Spleen (tissue), 11 donors: ENCODE results near the gene PCNX2. TPM values are rescaled to one million over a fixed set of nuclear protein-coding genes. Genes with fewer than 3 reads are reported as not detected.

Experiments used
- DNase-seq: peaks from one replicate; pipeline ENCODE4 v3.0.0-alpha.2; 2020
- H3K27ac ChIP-seq, 8 donors: fragments of 200-600 bp; sonication (generic) in 7 of 8; 1 replicate in 4 of 8; 2 replicates in 4 of 8; pipeline versions ENCODE4 v1.5.0 to v1.8.0; 2016 to 2021; ENCODE audit warnings: inconsistent platforms in 4 of 8, mild to moderate bottlenecking in 4 of 8, moderate library complexity in 1 of 8
- H3K27me3 ChIP-seq, 7 donors: fragments of 200-600 bp; sonication (generic) in 6 of 7; replicated peaks in 1 of 7; 1 replicate in 4 of 7; 2 replicates in 3 of 7; pipeline versions ENCODE4 v1.5.0 to v1.8.0; 2016 to 2021; ENCODE audit warnings: inconsistent platforms in 3 of 7, mild to moderate bottlenecking in 1 of 7
- H3K36me3 ChIP-seq, 6 donors: fragments of 200-600 bp; sonication (generic) in 5 of 6; 1 replicate in 4 of 6; 2 replicates in 2 of 6; pipeline versions ENCODE4 v1.5.0 to v1.8.0; 2016 to 2021; ENCODE audit warnings: inconsistent platforms in 2 of 6
- H3K4me1 ChIP-seq, 6 donors: fragments of 200-600 bp; sonication (generic) in 5 of 6; 1 replicate in 3 of 6; 2 replicates in 3 of 6; pipeline versions ENCODE4 v1.5.0 to v1.8.0; 2016 to 2021; ENCODE audit warnings: inconsistent platforms in 3 of 6
- H3K4me3 ChIP-seq, 8 donors: fragments of 200-600 bp; sonication (generic) in 7 of 8; 1 replicate in 4 of 8; 2 replicates in 4 of 8; pipeline versions ENCODE4 v1.5.0 to v1.8.0; 2016 to 2021; ENCODE audit warnings: inconsistent platforms in 4 of 8, mild to moderate bottlenecking in 4 of 8, moderate library complexity in 2 of 8
- H3K9me3 ChIP-seq, 8 donors: fragments of 200-600 bp; sonication (generic) in 7 of 8; 1 replicate in 4 of 8; 2 replicates in 4 of 8; pipeline versions ENCODE4 v1.5.0 to v1.8.0; 2016 to 2021; ENCODE audit warnings: inconsistent platforms in 4 of 8
- CTCF ChIP-seq, 11 experiments: fragments of 200-600 bp in 7 of 11; fragments of 450-650 bp in 4 of 11; sonication (generic) in 4 of 11; IDR thresholded peaks in 8 of 11; conservative IDR thresholded peaks in 3 of 11; 1 replicate in 7 of 11; 2 replicates in 4 of 11; pipeline versions ENCODE4 v1.4.0 to v1.8.0; 2016 to 2021; ENCODE audit warnings: antibody characterized with exemption in 11 of 11, inconsistent platforms in 4 of 11, mild to moderate bottlenecking in 1 of 11
- POLR2A ChIP-seq, 3 donors: fragments of 450-650 bp; IDR thresholded peaks; one replicate each; pipeline ENCODE4 v1.5.1; 2017; ENCODE audit warnings: antibody characterized with exemption in 3 of 3, mild to moderate bottlenecking in 1 of 3
- POLR2AphosphoS5 ChIP-seq, 3 donors: sonication (generic); formaldehyde crosslinking; IDR thresholded peaks; one replicate each; pipeline ENCODE4 v1.5.1; 2017; ENCODE audit warnings: antibody characterized with exemption in 3 of 3
- WGBS, 5 donors: extraction: QIAGEN DNeasy Blood & Tissue Kit in 3 of 5; methylation state at CpG; one replicate each; pipeline versions ENCODE4 v1.1.5 to v1.1.7; 2013 to 2018; 5-methylcytosine and 5-hydroxymethylcytosine counted together
- intact Hi-C: fragments of 100-400 bp; cut with DNase I; formaldehyde crosslinking; loops from one replicate; pipeline ENCODE4 v1.15.0; 2023; ENCODE audit warnings: low total_unique reads
- polyA plus RNA-seq, 3 donors: library from polyadenylated mRNA; stranded (reverse); fragments of 200-250 nt; gene quantifications; one replicate each; pipeline ENCODE4 v1.2.1, GENCODE V29; 2013
- total RNA-seq, 7 donors: library from RNA; depleted of rRNA in 3 of 7; stranded (reverse); fragments of >200 nt in 3 of 7; fragmentation: NEBNext Ultra II Directional in 4 of 7; extraction: Animal tissue kit (Norgen Biotek cat#: 25700) in 4 of 7; gene quantifications; one replicate each; pipeline versions ENCODE4 v1.1.0 to v1.2.1, GENCODE V29; 2016 to 2021
- donor health status: healthy with polysubstance abuse.
- donor health status: DM: no; HTN: no; CAD: no; lungs with moderate emphysema.
- donor health status: DM: no; HTN: no; CAD: no.
- donor health status: Bipolar disorder and iron deficiency.
- donor health status: healthy.
- donor health status: DM: no; HTN: no; CAD: no.
- donor health status: DM: yes; HTN: yes; CAD: no.

The PCNX2 gene
- total and polyA plus RNA-seq, 10 donors: 4.0 to 26.5 (median 15.4) TPM

GRCh38 chr1:233278631-233279030, 16.9 kb downstream of the PCNX2 start:
- H3K27me3 ChIP-seq: no peaks in the 10 kb centered on the region
- peaks cover 0 to 24% (median 11%) of the 10 kb centered on the region in 6 donors for H3K4me1 ChIP-seq
- intact Hi-C loops: no loop called here
- H3K9me3 ChIP-seq: no peaks in the 10 kb centered on the region
- no peaks in the 10 kb centered on the region for H3K36me3 ChIP-seq
- H3K27ac ChIP-seq: no peak overlapping the region
- WGBS, 5 donors: 58 to 100% (median 100%) methylated on average over 1 of the region's 1 CpG
- no peak for DNase-seq
- no peak overlapping the region for H3K4me3 ChIP-seq
- TF ChIP-seq POLR2A (IDR thresholded peaks at IDR 0.05) (no peak), CTCF (IDR thresholded peaks at IDR 0.05 in 8 of 11, conservative IDR thresholded peaks at IDR 0.05 in 3 of 11) (no peak), POLR2AphosphoS5 (IDR thresholded peaks at IDR 0.05) (no peak)

- Histone ChIP-seq H3K4me3 (no peak overlapping the region), H3K36me3 (no peaks in the 10 kb centered on the region), H3K9me3 (no peaks in the 10 kb centered on the region), H3K27me3 (no peaks in the 10 kb centered on the region), H3K27ac (no peak overlapping the region), H3K4me1 (peaks cover 0 to 24% (median 11%) of the 10 kb centered on the region in 6 donors)
- TF ChIP-seq POLR2A (IDR thresholded peaks at IDR 0.05) (no peak), POLR2AphosphoS5 (IDR thresholded peaks at IDR 0.05) (no peak), CTCF (IDR thresholded peaks at IDR 0.05 in 8 of 11, conservative IDR thresholded peaks at IDR 0.05 in 3 of 11) (no peak)
- no peak for DNase-seq
- 71 to 92% (median 85%) methylated on average over 7 of the region's 7 CpGs for WGBS, 5 donors
- intact Hi-C loops: no loop called here
These were observed 17.6 kb downstream of the PCNX2 start for GRCh38 chr1:233277637-233278606.

GRCh38 chr1:233269656-233270055, 25.9 kb downstream of the PCNX2 start:
- intact Hi-C loops: no loop called here
- 19 to 30% (median 24%) methylated on average over 2 of the region's 2 CpGs for WGBS, 5 donors
- no peaks in the 10 kb centered on the region for H3K9me3 ChIP-seq
- DNase-seq: no peak
- no peak overlapping the region for H3K27ac ChIP-seq
- peaks cover 0 to 7% (median 0%) of the 10 kb centered on the region in 6 donors for H3K4me1 ChIP-seq
- no peak overlapping the region for H3K4me3 ChIP-seq
- TF ChIP-seq CTCF (IDR thresholded peaks at IDR 0.05 in 8 of 11, conservative IDR thresholded peaks at IDR 0.05 in 3 of 11) (no peak), POLR2AphosphoS5 (IDR thresholded peaks at IDR 0.05) (no peak), POLR2A (IDR thresholded peaks at IDR 0.05) (no peak)
- H3K36me3 ChIP-seq: no peaks in the 10 kb centered on the region
- no peaks in the 10 kb centered on the region for H3K27me3 ChIP-seq

- no peak overlapping the region for H3K27ac ChIP-seq
- no peaks in the 10 kb centered on the region for H3K36me3 ChIP-seq
- DNase-seq: no peak
- 59 to 86% (median 82%) methylated on average over 3 of the region's 3 CpGs for WGBS, 5 donors
- no peaks in the 10 kb centered on the region for H3K9me3 ChIP-seq
- intact Hi-C loops: no loop called here
- no peaks in the 10 kb centered on the region for H3K27me3 ChIP-seq
- no peak for TF ChIP-seq CTCF (IDR thresholded peaks at IDR 0.05 in 8 of 11, conservative IDR thresholded peaks at IDR 0.05 in 3 of 11)
- TF ChIP-seq POLR2A (IDR thresholded peaks at IDR 0.05): no peak
- no peak for TF ChIP-seq POLR2AphosphoS5 (IDR thresholded peaks at IDR 0.05)
- no peaks in the 10 kb centered on the region for H3K4me1 ChIP-seq
- H3K4me3 ChIP-seq: no peak overlapping the region
These were observed 27.0 kb downstream of the PCNX2 start for GRCh38 chr1:233268389-233269022.
